GM18511 (cell line): ENCODE results near the gene CDC42BPA.

Experiments
- ATAC-seq: cut with Tn5 transposase; IDR thresholded peaks from one replicate; pipeline ENCODE4 v1.9.1; 2021; ENCODE audit warnings: mild to moderate bottlenecking, moderate library complexity; ENCODE audit not compliant: unreplicated experiment

Gene CDC42BPA

GRCh38 chr1:226951286-226952117, 366.8 kb downstream of the CDC42BPA start:
- ATAC-seq = no peak

- no peak for ATAC-seq
Measured at GRCh38 chr1:226950871-226951270, 367.4 kb downstream of the CDC42BPA start.

- no peak for ATAC-seq
Measured at GRCh38 chr1:226950316-226950715, 368.0 kb downstream of the CDC42BPA start.

DNA sequence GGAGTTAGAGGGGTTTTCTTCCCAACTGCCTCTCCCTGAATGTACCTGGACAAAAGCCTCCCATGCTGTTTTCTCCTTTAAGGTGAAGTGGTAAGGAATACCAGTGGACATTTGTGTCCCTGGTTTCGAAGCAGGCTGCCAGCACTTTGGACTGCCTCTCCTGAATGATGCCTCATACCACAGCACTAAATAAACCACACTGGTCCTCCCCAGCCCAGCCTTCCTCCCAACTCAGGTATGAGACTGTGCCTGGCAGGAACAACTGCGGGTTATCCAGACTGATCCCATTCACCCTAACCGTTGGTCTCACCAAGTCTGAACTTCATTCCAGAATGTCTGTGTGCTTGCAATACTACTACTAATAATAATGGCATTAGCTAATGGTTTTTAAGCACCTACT, 368.9 kb downstream of the CDC42BPA start:
- ATAC-seq = no peak

DNA sequence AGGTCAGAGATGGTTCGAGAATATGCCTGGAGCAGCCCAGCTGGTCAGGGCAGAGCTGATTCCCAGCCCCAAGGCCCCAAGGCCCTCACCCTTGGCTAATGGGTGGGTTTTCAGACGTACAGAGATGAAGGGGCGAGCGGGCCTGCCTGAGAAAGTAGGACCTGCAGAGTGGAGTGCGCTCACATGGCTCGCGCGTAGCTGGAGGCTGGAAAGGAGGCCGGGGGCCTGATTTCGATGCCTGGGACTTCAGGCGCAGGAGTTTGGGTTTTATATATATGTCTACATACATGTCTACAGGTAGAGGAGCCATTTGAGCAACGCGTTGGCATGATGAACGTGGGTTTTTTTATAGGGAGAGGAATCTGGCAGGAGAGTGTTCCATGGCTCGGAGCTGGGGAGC, 369.3 kb downstream of the CDC42BPA start:
- ATAC-seq = no peak

GRCh38 chr1:226948480-226948879, 369.8 kb downstream of the CDC42BPA start:
- no peak for ATAC-seq

DNA sequence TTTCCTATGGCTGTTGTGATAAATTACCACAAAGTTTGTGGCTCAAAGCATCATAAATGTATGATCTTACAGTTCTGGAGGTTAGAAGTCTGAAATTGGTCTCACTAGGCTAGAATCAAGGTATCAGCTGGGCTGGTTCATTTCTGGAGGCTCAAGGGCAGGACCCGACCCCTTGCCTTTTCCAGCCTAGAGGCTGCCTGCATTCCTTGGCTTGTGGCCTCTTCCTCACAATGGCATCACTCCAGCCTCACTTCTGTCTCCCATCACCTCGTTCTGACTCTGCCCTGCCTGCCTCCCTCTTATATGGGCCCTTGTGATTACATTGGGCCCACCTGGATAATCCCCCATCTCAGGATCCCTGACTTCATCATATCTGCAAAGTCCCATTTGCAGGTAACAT, 370.2 kb downstream of the CDC42BPA start:
- no peak for ATAC-seq

DNA sequence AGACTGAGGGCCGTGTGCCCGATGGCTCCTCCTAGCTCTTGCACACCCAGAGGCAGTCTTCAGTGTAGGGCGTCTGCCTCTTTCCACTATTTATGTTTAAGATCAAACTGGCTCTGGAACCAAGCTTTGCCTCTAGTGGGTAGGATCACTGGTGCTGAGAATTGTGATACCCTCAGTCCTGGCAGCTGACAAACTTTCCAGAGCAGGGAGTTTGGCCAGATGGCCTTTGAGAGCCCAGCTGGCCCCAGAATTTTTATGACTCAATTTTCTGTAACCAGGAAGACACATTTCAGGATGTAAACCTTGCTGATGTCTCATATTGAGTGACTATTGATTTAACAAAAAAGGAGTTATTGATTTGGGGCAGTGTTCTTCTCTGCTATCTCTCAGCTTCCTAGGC, 371.5 kb downstream of the CDC42BPA start:
- no peak for ATAC-seq

DNA sequence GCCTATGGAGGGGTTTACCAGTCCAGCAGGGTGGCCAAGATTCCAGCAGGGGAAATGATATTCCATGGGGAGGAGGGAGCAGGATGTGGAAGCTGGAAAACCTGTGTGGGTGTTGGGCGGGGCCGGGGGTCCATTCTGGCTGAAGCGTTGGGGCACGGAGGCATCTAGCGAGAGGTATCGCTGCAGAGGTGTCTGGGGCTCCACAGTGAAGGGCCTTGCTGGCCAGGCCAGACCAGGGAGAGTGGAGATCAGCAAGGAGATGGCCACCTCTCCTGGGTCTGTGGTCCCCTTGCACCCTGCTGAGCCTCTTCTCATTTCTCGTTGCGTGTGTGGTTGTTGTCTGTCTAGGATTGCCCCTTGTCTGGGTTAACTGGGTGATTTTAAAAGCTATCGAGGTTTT, 372.0 kb downstream of the CDC42BPA start:
- no peak for ATAC-seq

DNA sequence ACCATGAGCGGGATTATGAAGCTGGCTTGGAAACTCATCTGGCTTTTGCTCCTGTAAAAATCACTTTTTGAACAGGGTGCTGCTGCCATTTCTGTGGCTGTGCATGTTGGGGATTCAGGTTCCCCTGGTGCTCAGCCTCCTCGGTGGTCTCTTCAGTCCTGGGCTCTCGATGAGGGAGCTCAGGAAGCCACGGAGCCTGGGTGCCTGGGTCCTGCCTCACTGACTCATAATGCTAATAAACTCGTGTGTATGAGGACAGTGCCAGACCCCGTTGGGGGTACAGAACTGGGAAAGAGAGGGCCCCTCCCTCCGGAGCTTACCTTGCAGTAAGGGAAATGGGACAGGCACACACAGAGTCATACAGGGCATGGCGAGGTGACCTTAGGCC, 372.4 kb downstream of the CDC42BPA start:
- ATAC-seq = no peak

GRCh38 chr1:226945106-226945857, 373.0 kb downstream of the CDC42BPA start:
- ATAC-seq = no peak

DNA sequence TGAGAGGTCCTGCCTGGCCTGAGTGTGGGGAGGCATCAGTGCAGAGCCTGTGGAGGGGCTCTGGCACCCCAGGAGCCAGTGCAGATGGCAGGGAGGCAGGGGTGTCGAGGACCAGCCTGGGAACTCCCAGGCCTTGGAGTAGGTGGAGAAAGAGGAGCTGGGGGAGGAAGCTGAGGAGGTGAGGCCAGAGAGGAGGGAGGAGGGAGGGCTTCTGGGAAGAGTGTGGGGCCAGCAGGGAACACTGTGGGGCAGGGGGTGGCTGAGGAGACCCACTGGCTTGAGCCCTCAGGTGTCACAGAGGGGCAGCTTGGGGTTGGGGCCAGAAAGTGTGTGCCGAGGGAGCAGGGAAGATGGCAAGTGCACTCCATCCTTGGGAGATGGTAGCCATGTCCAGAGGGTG, 374.4 kb downstream of the CDC42BPA start:
- ATAC-seq = no peak

DNA sequence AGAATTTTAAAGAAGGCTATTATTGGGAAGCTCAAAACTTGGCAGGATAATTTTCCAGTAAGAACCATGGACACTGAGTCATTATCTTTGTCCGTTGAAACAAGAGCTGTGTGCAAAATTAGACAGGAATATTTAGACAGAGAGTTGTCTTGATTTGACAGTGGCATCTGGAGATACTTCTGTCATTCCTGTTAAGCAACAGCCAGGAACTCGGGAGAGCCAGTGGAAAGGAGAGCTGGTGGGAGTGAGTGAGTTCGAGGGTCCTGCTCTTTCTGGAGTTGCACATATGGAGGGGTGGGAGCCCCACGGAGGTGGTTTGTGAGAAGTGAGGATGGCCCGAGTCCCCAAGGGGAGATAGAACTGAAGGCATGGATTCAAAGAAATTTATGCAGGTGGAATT, 375.1 kb downstream of the CDC42BPA start:
- no peak for ATAC-seq

DNA sequence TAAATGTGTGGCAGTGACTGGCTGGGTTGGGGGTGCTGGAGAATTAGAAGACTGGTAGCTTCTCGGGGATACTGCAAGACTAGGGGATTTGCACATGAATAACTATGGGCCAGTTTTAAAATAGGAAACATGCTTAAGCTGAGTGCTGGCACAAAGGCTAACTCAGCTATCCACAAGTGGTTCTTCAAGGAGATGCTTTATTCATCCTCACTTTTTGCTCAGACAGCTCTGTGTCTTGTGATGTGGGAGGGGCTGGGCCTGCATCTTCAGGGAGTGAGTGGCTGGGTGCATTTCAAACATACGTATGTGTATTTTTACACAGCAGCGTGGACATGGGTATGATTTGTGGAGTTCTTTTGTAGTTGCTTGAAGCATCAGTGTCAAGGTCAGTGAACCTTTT, 375.9 kb downstream of the CDC42BPA start:
- no peak for ATAC-seq

- no peak for ATAC-seq
Measured at GRCh38 chr1:226940806-226941067, 377.6 kb downstream of the CDC42BPA start.

GRCh38 chr1:226940029-226940805, 378.1 kb downstream of the CDC42BPA start, which contains the start of gene COQ8A:
COQ8A (plus strand) TSS chr1:226940294; CDS start chr1:226961386, 21,092 bp downstream.
- peak; percentile 96 for ATAC-seq
